Adipocyte (in vitro differentiated cells): ENCODE results near the gene TTC7B.

Experiments
- DNase-seq: peaks from one replicate; pipeline ENCODE4 v3.0.0-alpha.2; 2015; ENCODE audit warnings: low read depth
- H3K27me3 ChIP-seq: replicated peaks from 2 replicates; pipeline ENCODE4 v1.7.0; 2013; ENCODE audit warnings: mild to moderate bottlenecking, low read length, moderate library complexity; ENCODE audit not compliant: control insufficient read depth, insufficient read depth
- H3K36me3 ChIP-seq: 2 replicates; pipeline ENCODE4 v1.7.0; 2013; ENCODE audit warnings: low read length, mild to moderate bottlenecking, moderate library complexity; ENCODE audit not compliant: control insufficient read depth, insufficient read depth, severe bottlenecking
- H3K4me1 ChIP-seq: 2 replicates; pipeline ENCODE4 v1.7.0; 2013; ENCODE audit warnings: mild to moderate bottlenecking, low read length, moderate library complexity; ENCODE audit not compliant: control insufficient read depth, insufficient read depth
- H3K4me3 ChIP-seq: 2 replicates; pipeline ENCODE4 v1.7.0; 2013; ENCODE audit warnings: mild to moderate bottlenecking, low read length, moderate library complexity
- H3K9ac ChIP-seq: 2 replicates; pipeline ENCODE4 v1.7.0; 2013; ENCODE audit warnings: mild to moderate bottlenecking, low read length, moderate library complexity
- H3K9me3 ChIP-seq: 2 replicates; pipeline ENCODE4 v1.7.0; 2013; ENCODE audit warnings: mild to moderate bottlenecking, low read length, moderate library complexity; ENCODE audit not compliant: control insufficient read depth

TTC7B gene

DNA sequence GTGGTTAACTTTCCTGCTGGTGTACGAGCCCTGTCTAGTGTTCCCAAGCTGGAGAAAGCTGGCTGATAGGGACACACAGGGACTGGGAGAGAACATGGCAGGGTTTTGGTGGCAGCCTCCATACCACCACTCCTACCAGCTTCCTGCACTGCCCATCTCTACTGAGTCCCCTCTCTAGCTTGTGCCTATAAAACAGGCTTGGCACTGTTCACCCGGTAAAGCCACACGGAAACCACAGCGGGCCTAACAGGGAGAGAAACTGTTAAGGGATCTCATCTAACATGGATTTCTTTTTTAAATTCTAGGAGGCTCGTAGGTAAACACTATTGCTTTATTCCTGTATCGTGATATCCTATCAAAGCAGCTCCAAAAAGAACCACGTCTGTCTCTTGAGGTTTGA is 204.7 kb downstream of the TTC7B start:
- peaks cover 8% of the 10 kb centered on the region for H3K36me3 ChIP-seq
- H3K4me1 ChIP-seq, result peaks cover 10% of the 10 kb centered on the region
- no peak for DNase-seq
- H3K27me3 ChIP-seq, result no peaks in the 10 kb centered on the region
- no peak overlapping the region for H3K4me3 ChIP-seq
- H3K9me3 ChIP-seq, result no peaks in the 10 kb centered on the region
- no peak overlapping the region for H3K9ac ChIP-seq

DNA sequence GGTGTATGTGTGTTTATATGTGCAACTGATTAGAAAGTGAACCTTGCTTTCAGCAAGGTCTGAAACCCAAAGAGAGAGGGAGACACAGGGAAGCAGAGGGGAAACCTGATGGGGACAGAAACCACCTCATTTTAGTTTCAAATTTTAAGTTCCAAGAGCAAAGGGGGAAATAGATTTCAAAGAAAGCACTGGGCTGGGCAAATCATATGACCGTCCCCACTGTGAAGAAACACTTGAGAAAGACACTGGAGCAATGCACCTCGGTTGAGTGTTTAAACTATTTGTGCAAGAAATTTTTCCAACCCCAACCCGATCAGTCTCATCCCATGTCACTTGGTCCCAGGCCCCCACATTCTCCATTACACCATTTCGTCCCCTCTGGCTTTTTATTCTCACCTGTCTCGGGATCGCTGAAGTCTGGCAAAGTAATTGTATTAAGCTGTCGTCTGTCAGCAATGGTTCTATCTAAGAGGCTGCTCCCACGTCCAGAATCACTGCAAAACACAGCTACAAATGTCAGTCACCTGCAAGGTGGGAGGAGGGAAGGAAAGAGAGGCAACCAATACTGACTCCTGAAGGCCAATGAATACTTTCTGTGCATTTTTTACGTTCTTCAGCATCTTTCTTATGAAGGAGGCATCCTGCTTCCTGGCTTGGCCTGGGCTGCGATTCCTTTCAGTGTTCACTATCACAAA is 205.7 kb downstream of the TTC7B start:
- H3K4me1 ChIP-seq, result peaks cover 10% of the 10 kb centered on the region
- no peak overlapping the region for H3K9ac ChIP-seq
- H3K4me3 ChIP-seq, result no peak overlapping the region
- DNase-seq, result no peak
- H3K9me3 ChIP-seq, result no peaks in the 10 kb centered on the region
- no peaks in the 10 kb centered on the region for H3K27me3 ChIP-seq
- peaks cover 8% of the 10 kb centered on the region for H3K36me3 ChIP-seq

DNA sequence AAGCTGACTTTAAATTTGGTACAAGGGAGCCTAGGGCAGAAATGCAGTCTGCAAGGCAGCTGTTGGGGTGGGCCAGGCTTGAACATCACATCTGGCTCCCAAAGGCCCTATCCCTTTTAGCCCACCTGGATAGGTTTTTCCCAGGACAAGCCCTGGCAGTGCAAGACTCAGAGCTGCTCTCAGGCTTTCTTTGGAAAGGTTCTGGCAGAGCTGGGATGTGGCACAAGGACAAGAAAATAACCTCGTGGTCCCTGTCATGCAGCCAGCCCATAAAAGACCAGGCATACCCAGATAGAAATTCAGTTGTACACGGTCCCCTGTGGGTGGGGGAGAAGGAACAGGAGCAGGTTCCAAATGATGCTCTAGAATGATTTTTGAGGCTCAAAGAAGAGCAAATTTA is 206.9 kb downstream of the TTC7B start:
- no peak overlapping the region for H3K9ac ChIP-seq
- peaks cover 8% of the 10 kb centered on the region for H3K36me3 ChIP-seq
- peaks cover 10% of the 10 kb centered on the region for H3K4me1 ChIP-seq
- DNase-seq, result no peak
- H3K9me3 ChIP-seq, result no peaks in the 10 kb centered on the region
- H3K27me3 ChIP-seq, result no peaks in the 10 kb centered on the region
- no peak overlapping the region for H3K4me3 ChIP-seq

DNA sequence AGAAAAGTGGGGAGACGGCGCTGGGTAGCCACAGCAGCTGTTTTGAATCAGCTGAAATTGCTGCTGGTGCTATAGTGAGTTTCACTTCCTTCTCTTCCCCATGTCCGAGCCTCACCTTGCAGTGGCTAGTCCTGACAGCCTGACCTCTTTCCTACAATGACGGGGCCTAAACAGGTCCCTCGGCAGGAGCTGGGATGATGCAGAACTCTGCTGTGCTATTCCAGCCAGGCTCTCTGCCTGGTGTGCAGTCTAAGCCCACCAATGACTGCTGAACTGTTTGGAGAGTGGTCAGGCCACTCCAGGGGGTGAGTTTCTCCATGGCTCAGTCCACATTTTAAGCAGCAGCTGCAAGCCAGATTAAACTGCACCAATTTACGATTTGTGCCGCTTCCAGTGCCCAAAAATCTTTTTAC is 207.3 kb downstream of the TTC7B start:
- no peak overlapping the region for H3K9ac ChIP-seq
- H3K4me3 ChIP-seq, result no peak overlapping the region
- no peaks in the 10 kb centered on the region for H3K27me3 ChIP-seq
- H3K9me3 ChIP-seq, result no peaks in the 10 kb centered on the region
- H3K4me1 ChIP-seq, result peaks cover 10% of the 10 kb centered on the region
- peaks cover 8% of the 10 kb centered on the region for H3K36me3 ChIP-seq
- DNase-seq, result no peak

DNA sequence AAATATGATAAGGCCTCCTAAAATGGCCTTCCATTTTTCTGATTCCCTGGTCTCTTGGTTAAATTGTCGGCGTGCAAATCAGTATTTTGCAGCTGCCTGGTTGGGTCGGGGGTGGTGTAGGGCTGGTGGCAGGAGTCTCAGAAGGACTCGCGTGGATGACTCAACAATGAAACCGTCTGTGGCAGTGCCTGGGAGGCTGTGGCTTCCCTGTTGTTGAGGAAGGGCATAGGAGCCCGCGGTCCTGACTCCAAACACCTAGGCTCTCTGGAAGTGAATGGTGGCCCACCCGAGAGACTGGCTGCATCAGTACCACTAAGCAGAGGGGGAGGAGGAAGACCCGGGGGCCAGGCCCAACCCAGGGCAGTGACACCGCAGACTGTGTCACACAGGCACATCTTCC is 207.9 kb downstream of the TTC7B start:
- Histone ChIP-seq H3K9ac (no peak overlapping the region), H3K4me1 (peaks cover 10% of the 10 kb centered on the region), H3K9me3 (no peaks in the 10 kb centered on the region), H3K4me3 (no peak overlapping the region), H3K36me3 (peaks cover 10% of the 10 kb centered on the region), H3K27me3 (no peaks in the 10 kb centered on the region)
- DNase-seq, result no peak

DNA sequence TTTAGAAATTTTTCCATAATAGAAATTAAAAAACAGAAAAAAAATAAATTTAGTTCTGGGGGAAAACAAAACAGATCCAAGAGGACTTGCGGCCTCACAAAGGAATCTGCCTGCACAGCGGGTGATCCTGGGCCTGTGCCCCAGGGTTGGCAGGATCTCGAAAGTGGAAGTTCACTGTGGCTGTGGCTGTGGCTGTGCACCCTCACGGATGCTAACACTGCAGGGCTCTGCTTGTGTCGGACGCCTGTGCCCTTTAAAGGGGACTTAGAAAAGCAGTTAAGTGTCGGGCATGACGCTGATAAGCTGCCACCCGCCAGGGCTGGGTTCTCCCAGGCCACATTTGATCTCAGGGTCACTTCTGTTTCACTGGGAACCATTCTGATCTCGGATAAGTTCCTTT is 209.1 kb downstream of the TTC7B start:
- peaks cover 10% of the 10 kb centered on the region for H3K36me3 ChIP-seq
- no peak for DNase-seq
- no peak overlapping the region for H3K9ac ChIP-seq
- H3K4me1 ChIP-seq, result peaks cover 6% of the 10 kb centered on the region
- H3K27me3 ChIP-seq, result no peaks in the 10 kb centered on the region
- no peak overlapping the region for H3K4me3 ChIP-seq
- H3K9me3 ChIP-seq, result no peaks in the 10 kb centered on the region

DNA sequence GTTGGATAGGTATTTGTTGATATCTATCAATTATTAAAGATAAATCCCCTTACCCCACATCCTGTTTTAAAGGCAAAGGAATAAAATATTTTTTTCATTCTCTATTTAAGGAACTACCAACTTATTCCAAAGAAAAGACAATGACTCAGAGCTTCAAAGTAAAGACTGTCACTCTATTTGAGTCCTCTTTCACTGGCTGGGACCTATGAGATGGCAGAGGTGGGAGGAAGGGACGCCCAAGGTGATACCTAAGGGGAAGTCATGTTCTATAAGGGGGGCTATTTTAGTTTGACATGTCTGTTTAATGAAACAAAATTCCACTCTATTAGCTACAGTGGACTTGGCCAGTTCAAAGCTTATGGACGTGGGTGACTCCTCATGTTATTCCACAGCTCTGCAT is 209.8 kb downstream of the TTC7B start:
- Histone ChIP-seq H3K27me3 (no peaks in the 10 kb centered on the region), H3K4me1 (no peaks in the 10 kb centered on the region), H3K4me3 (no peak overlapping the region), H3K36me3 (peaks cover 10% of the 10 kb centered on the region), H3K9me3 (no peaks in the 10 kb centered on the region), H3K9ac (no peak overlapping the region)
- no peak for DNase-seq

DNA sequence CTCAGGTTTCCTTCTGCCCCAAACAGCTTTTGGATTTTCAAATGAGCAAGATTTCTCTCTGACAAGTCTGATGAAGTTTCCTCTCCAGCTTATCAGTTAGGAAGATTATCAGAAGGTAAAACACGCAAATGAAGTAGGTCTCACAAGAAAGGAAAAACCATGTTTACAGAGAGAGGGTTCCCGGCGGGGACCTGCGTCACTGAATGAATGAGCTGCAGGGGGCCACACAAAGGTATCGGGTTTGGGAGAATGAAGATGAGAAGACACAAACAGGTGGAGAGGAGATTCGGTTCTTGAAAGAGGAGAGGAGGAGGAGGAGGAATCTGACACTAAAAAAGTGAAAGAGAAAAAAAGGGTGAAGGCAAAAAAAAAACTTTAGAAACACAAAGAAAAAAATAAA is 210.8 kb downstream of the TTC7B start:
- Histone ChIP-seq H3K36me3 (peaks cover 10% of the 10 kb centered on the region), H3K4me1 (no peaks in the 10 kb centered on the region)
- DNase-seq, result no peak

DNA sequence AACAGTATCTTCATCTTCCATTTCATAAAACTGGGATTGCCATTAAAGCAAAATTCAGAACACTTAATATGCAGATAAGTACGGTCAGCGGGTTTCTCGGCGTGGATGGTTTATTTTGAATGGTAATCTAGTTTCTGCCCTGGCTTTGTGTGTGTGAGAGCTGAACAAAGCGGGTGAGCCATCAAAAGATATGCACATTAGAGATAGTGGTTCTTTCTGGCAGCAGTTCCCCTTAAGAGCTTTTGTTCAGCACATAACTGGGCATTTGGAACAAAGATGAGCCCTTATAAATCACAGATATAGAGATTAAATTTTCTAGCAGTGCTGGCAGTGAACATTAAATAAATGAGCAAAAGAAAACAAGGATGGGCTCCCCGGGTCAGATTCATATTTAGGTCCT is 211.9 kb downstream of the TTC7B start:
- H3K4me3 ChIP-seq, result no peak overlapping the region
- no peak overlapping the region for H3K9ac ChIP-seq
- peaks cover 5% of the 10 kb centered on the region for H3K36me3 ChIP-seq
- H3K9me3 ChIP-seq, result no peaks in the 10 kb centered on the region
- DNase-seq, result no peak
- peaks cover 7% of the 10 kb centered on the region for H3K4me1 ChIP-seq
- no peaks in the 10 kb centered on the region for H3K27me3 ChIP-seq

More for the DNA sequence above, 210.8 kb downstream of the TTC7B start:
- no peaks in the 10 kb centered on the region for H3K27me3 ChIP-seq
- H3K4me3 ChIP-seq, result no peak overlapping the region
- H3K9ac ChIP-seq, result no peak overlapping the region
- H3K9me3 ChIP-seq, result no peaks in the 10 kb centered on the region

DNA sequence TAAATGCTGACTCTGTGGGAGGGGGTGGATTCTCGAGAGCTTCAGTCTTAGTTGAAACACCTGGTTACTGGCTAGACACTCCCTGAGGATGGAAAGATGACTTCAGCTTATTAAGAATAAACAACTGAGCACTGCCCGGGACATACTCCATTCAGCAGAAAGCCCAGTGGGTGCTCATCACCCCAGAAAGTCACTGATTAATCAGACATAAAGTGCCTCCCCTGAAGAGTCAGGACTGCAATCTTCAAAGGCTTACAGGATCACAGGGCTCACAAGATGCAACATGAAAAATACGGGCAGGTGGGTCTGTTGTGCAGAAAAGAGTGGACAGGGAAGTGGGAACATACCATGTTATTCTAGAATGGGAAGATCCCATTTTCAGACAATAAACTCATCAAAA is 212.4 kb downstream of the TTC7B start:
- no peak for DNase-seq
- H3K4me3 ChIP-seq, result no peak overlapping the region
- no peaks in the 10 kb centered on the region for H3K9me3 ChIP-seq
- H3K27me3 ChIP-seq, result no peaks in the 10 kb centered on the region
- H3K36me3 ChIP-seq, result peaks cover 5% of the 10 kb centered on the region
- H3K9ac ChIP-seq, result no peak overlapping the region
- peaks cover 8% of the 10 kb centered on the region for H3K4me1 ChIP-seq

DNA sequence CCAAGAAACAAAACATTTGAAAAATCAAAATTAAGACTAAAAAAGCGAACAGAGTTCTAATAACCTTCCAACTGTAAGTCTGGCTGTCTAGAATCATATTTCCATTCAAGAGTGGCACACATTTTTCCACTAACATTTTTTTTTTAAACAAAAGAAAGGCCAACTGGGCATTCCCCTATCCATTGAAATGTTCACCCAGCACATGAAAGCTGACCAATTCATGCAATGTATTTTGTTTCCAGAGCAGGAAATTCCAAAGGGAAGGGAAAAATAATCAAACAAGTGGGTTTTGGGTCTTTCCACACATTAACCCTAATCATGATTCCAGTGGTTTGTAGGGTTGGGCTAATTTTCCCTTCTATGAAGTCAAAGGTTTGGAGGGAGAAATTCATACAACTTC is 212.9 kb downstream of the TTC7B start:
- H3K4me1 ChIP-seq, result peaks cover 8% of the 10 kb centered on the region
- no peak for DNase-seq
- H3K9ac ChIP-seq, result no peak overlapping the region
- H3K27me3 ChIP-seq, result no peaks in the 10 kb centered on the region
- peaks cover 5% of the 10 kb centered on the region for H3K36me3 ChIP-seq
- H3K9me3 ChIP-seq, result no peaks in the 10 kb centered on the region
- H3K4me3 ChIP-seq, result no peak overlapping the region

DNA sequence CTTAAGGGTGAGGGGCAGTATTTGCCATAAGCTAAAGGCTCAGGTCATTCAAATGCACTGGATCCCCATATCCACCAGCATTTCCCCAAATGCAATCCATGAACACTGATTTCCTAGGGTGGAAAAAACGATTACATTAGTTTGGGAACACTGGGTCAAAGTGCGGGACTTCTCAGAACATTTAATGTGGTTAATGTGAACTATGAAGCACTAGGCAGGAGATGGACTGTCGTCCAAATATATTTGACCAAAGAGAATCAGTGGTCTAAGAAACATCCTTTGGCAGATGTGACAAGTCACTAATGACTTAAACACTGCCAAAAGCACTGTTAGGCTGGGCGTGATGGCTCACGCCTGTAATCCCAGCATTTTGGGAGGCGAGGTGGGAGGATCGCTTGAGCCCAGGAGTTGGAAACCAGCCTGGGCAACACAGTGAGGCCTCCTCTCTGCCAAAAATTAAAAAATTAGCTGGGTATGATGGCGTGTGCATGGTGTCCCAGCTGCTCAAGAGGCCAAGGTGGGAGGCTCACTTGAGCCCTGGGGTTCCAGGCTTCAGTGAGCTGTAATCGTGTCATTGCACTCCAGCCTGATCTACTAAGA is 214.0 kb downstream of the TTC7B start:
- Histone ChIP-seq H3K4me1 (peaks cover 8% of the 10 kb centered on the region), H3K9ac (no peak overlapping the region), H3K27me3 (no peaks in the 10 kb centered on the region), H3K9me3 (no peaks in the 10 kb centered on the region), H3K36me3 (peaks cover 3% of the 10 kb centered on the region), H3K4me3 (no peak overlapping the region)
- no peak for DNase-seq
